HCT116 (cell line): ENCODE results near the gene APBB2. TPM values are rescaled to one million over a fixed set of nuclear protein-coding genes. Genes with fewer than 3 reads are reported as not detected.

Experiments
- ATAC-seq: fragments of 200-7000 bp; cut with Tn5 transposase; 2 replicates; pipeline ENCODE4 v1.9.1; 2020; ENCODE audit warnings: mild to moderate bottlenecking, moderate library complexity
- BruUV-seq: library from RNA; stranded (reverse); fragments of 400-500 nt; replicated peaks from 2 replicates; lab custom pipeline; 2021; lab: Mats Ljungman, UMichigan
- CTCF ChIA-PET: fragments of 300-600 bp; sonication (Branson Sonifier 250); formaldehyde crosslinking; loops from one replicate; lab custom pipeline; 2021; ENCODE audit warnings: antibody characterized with exemption; lab: Charles Lee
- POLR2A ChIA-PET: fragments of 300-600, 350-600 bp; sonication (Branson Sonifier 250); formaldehyde crosslinking; loops from one replicate; lab custom pipeline; 2021; ENCODE audit warnings: antibody characterized with exemption; lab: Charles Lee
- RAD21 ChIA-PET, 2 experiments: fragments of 300-600 bp; sonication (Branson Sonifier 250); formaldehyde crosslinking; loops; one replicate each; lab custom pipeline; 2023; ENCODE audit warnings: low total read pairs in 2 of 2; ENCODE audit not compliant: uncharacterized antibody in 2 of 2, unreplicated experiment in 2 of 2, low non-redundant PET in 1 of 2; lab: Charles Lee
- DNase-seq: peaks from one replicate; pipeline ENCODE4 v3.0.0-alpha.2; 2010; ENCODE audit warnings: low read depth, low spot score
- H2AFZ ChIP-seq: fragments of 200-600 bp; shearing (Covaris generic), sonication (generic); 2 replicates; pipeline ENCODE4 v1.6.1; 2017; ENCODE audit warnings: low read depth, mixed run types, mixed read lengths, antibody characterized with exemption, low read length; ENCODE audit not compliant: poor library complexity, severe bottlenecking
- H3K27ac ChIP-seq: 2 replicates; pipeline ENCODE4 v1.5.1; 2012; ENCODE audit warnings: low read depth, low read length
- H3K27me3 ChIP-seq: fragments of 200-600 bp; sonication (generic); 2 replicates; pipeline ENCODE4 v1.6.1; 2016; ENCODE audit warnings: mixed run types, low read length, mixed read lengths; ENCODE audit not compliant: insufficient read depth
- H3K36me3 ChIP-seq, 2 experiments: fragments of 200-500 bp in 1 of 2; fragments of 200-600 bp in 1 of 2; sonication (Bioruptor generic) in 1 of 2; sonication (generic) in 1 of 2; 2 replicates each; pipeline versions ENCODE4 v1.5.1 to v1.6.1; 2014 to 2016; ENCODE audit warnings: low read length in 2 of 2, inconsistent platforms in 1 of 2, mixed read lengths in 1 of 2, mixed run types in 1 of 2; ENCODE audit not compliant: insufficient read depth in 2 of 2, control insufficient read depth in 1 of 2
- H3K4me1 ChIP-seq, 2 experiments: fragments of 200-600 bp in 1 of 2; sonication (generic) in 1 of 2; 2 replicates each; pipeline versions ENCODE4 v1.5.1 to v1.6.1; 2012 to 2017; ENCODE audit warnings: low read length in 2 of 2, inconsistent platforms in 1 of 2, mild to moderate bottlenecking in 1 of 2, mixed read lengths in 1 of 2, mixed run types in 1 of 2, moderate library complexity in 1 of 2; ENCODE audit not compliant: insufficient read depth in 2 of 2, control insufficient read depth in 1 of 2
- H3K4me2 ChIP-seq: fragments of 200-600 bp; sonication (generic); 2 replicates; pipeline ENCODE4 v1.6.1; 2017; ENCODE audit warnings: mixed run types, low read length, mixed read lengths
- H3K4me3 ChIP-seq, 2 experiments: fragments of 200-600 bp in 1 of 2; sonication (generic) in 1 of 2; replicated peaks in 1 of 2; 2 replicates each; pipeline ENCODE4 v1.5.1; 2011 to 2016; ENCODE audit warnings: low read length in 2 of 2, control low read depth in 1 of 2, low read depth in 1 of 2, mild to moderate bottlenecking in 1 of 2, mixed read lengths in 1 of 2, mixed run types in 1 of 2
- H3K79me2 ChIP-seq: fragments of 200-600 bp; sonication (generic); 2 replicates; pipeline ENCODE4 v1.6.1; 2017; ENCODE audit warnings: mild to moderate bottlenecking, mixed run types, low read length, moderate library complexity, mixed read lengths; ENCODE audit not compliant: insufficient read depth
- H3K9ac ChIP-seq: fragments of 200-600 bp; sonication (generic); 2 replicates; pipeline ENCODE4 v1.6.1; 2016; ENCODE audit warnings: low read length, mixed read lengths
- H3K9me2 ChIP-seq: fragments of 200-600 bp; sonication (generic), shearing (Covaris generic); 2 replicates; pipeline ENCODE4 v1.6.1; 2017; ENCODE audit warnings: mixed run types, mild to moderate bottlenecking, moderate library complexity; ENCODE audit not compliant: insufficient read depth
- H3K9me3 ChIP-seq, 2 experiments: fragments of 200-500 bp in 1 of 2; fragments of 200-600 bp in 1 of 2; sonication (Bioruptor generic) in 1 of 2; sonication (generic) in 1 of 2; 2 replicates each; pipeline ENCODE4 v1.6.1; 2014 to 2017; ENCODE audit warnings: low read length in 2 of 2, mixed read lengths in 2 of 2, inconsistent platforms in 1 of 2, low read depth in 1 of 2, mild to moderate bottlenecking in 1 of 2, mixed run types in 1 of 2, moderate library complexity in 1 of 2; ENCODE audit not compliant: control insufficient read depth in 1 of 2, insufficient read depth in 1 of 2
- H4K20me1 ChIP-seq: fragments of 200-600 bp; sonication (generic), shearing (Covaris generic); 2 replicates; pipeline ENCODE4 v1.6.1; 2017; ENCODE audit warnings: mixed run types, mild to moderate bottlenecking, moderate library complexity; ENCODE audit not compliant: insufficient read depth
- CBX3 ChIP-seq: IDR thresholded peaks from 2 replicates; pipeline ENCODE4 v1.6.1; 2012; ENCODE audit warnings: low read depth
- EGR1 ChIP-seq: IDR thresholded peaks from 2 replicates; pipeline ENCODE4 v1.6.1; 2012; ENCODE audit warnings: low read depth
- ELF1 ChIP-seq: IDR thresholded peaks from 2 replicates; pipeline ENCODE4 v1.6.1; 2012; ENCODE audit warnings: low read depth, borderline replicate concordance
- MAX ChIP-seq: IDR thresholded peaks from 2 replicates; pipeline ENCODE4 v1.6.1; 2012
- POLR2AphosphoS5 ChIP-seq: IDR thresholded peaks from 2 replicates; pipeline ENCODE4 v1.6.1; 2011; ENCODE audit warnings: mild to moderate bottlenecking, low read depth, low read length, moderate library complexity
- RAD21 ChIP-seq: IDR thresholded peaks from 2 replicates; pipeline ENCODE4 v1.6.1; 2012; ENCODE audit warnings: low read depth, mild to moderate bottlenecking
- REST ChIP-seq: IDR thresholded peaks from 2 replicates; pipeline ENCODE4 v1.6.1; 2012; ENCODE audit warnings: low read depth
- SIN3A ChIP-seq: IDR thresholded peaks from 2 replicates; pipeline ENCODE4 v1.6.1; 2012; ENCODE audit warnings: low read depth
- SP1 ChIP-seq: IDR thresholded peaks from 2 replicates; pipeline ENCODE4 v1.6.1; 2012; ENCODE audit warnings: low read depth
- SRF ChIP-seq: IDR thresholded peaks from 2 replicates; pipeline ENCODE4 v1.6.1; 2012; ENCODE audit warnings: low read depth
- ZBTB33 ChIP-seq: IDR thresholded peaks from 2 replicates; pipeline ENCODE4 v1.6.1; 2011; ENCODE audit warnings: mild to moderate bottlenecking, low read length, moderate library complexity; ENCODE audit not compliant: insufficient replicate concordance; ENCODE audit errors: extremely low read depth
- intact Hi-C: fragments of 100-400 bp; cut with micrococcal nuclease; formaldehyde crosslinking; loops from 2 replicates; pipeline ENCODE4 v1.10.0; 2022
- total RNA-seq: library from RNA; stranded (reverse); gene quantifications from one replicate; pipeline ENCODE4 v1.2.1, GENCODE V29; 2021; ENCODE audit not compliant: unreplicated experiment

APBB2 gene
- total RNA-seq, 1 experiment from 2014 or later: 72.5 TPM

- Histone ChIP-seq H3K4me3 (no peak overlapping the region), H3K4me1 (no peaks in the 10 kb centered on the region), H3K9ac (no peak overlapping the region), H3K4me2 (no peak overlapping the region), H3K27me3 (no peaks in the 10 kb centered on the region), H3K9me2 (no peaks in the 10 kb centered on the region)
- POLR2A ChIA-PET: no interaction called here
- ATAC-seq: no peak
- RAD21 ChIA-PET: no interaction called here
- CTCF ChIA-PET: interaction anchor here (1.5 to 1.7 kb wide), 3 partner anchors 19 to 35 kb away, joined by 3 to 5 read pairs (median 3); no protein-coding TSS in a partner anchor
- intact Hi-C loops: no loop called here
- BruUV-seq: no TSS peak
- TF ChIP-seq ELF1: no peak
- TF ChIP-seq SIN3A: no peak
- TF ChIP-seq MAX: no peak
- no peak for TF ChIP-seq SP1
- no peak for TF ChIP-seq ZBTB33
- TF ChIP-seq, all 23 proteins: peak for 0
- Histone ChIP-seq H3K27ac (no peak overlapping the region), H2AFZ (no peak overlapping the region), H4K20me1 (no peaks in the 10 kb centered on the region), H3K36me3 (no peaks in the 10 kb centered on the region), H3K9me3 (no peaks in the 10 kb centered on the region), H3K79me2 (no peaks in the 10 kb centered on the region)
- no peak for DNase-seq
These were observed 338.7 kb downstream of the APBB2 start for GRCh38 chr4:40875507-40876150.

GRCh38 chr4:40874901-40875300 lies 339.4 kb downstream of the APBB2 start:
- no peak overlapping the region for H2AFZ ChIP-seq
- H4K20me1 ChIP-seq: no peaks in the 10 kb centered on the region
- no peak overlapping the region for H3K9ac ChIP-seq
- H3K9me3 ChIP-seq: no peaks in the 10 kb centered on the region
- DNase-seq (no peak), ATAC-seq (no peak)
- no peaks in the 10 kb centered on the region for H3K36me3 ChIP-seq
- CTCF ChIA-PET: interaction anchor here (1.5 to 1.6 kb wide), 2 partner anchors 27 to 34 kb away, joined by 3 to 5 read pairs; no protein-coding TSS in a partner anchor
- H3K4me2 ChIP-seq: no peak overlapping the region
- RAD21 ChIA-PET: no interaction called here
- H3K4me3 ChIP-seq: no peak overlapping the region
- POLR2A ChIA-PET: interaction anchor here (1.0 kb wide), 1 partner anchor 10 kb away, joined by 3 read pairs; no protein-coding TSS in a partner anchor
- no peaks in the 10 kb centered on the region for H3K4me1 ChIP-seq
- intact Hi-C loops: no loop called here
- H3K27ac ChIP-seq: no peak overlapping the region
- no peaks in the 10 kb centered on the region for H3K79me2 ChIP-seq
- no TSS peak for BruUV-seq
- H3K27me3 ChIP-seq: no peaks in the 10 kb centered on the region
- H3K9me2 ChIP-seq: no peaks in the 10 kb centered on the region
- TF ChIP-seq SRF (no peak), EGR1 (no peak), REST (no peak), RAD21 (no peak), CBX3 (no peak), POLR2AphosphoS5 (no peak), ZBTB33 (no peak), SP1 (no peak), ELF1 (no peak)
